Hepatocyte (in vitro differentiated cells): Measurements from ENCODE around the gene KCTD13. TPM values are rescaled to one million over a fixed set of nuclear protein-coding genes. Genes with fewer than 3 reads are reported as not detected.
"Not testable (repeated sequence)": the region's sequence is repeated elsewhere in the genome, so short reads cannot be mapped to it uniquely, and the experiment has no call there.

Experiments used
- DNase-seq: peaks from one replicate; pipeline ENCODE4 v3.0.0-alpha.2; 2016; ENCODE audit warnings: low spot score
- H2AFZ ChIP-seq: fragments of 200-600 bp; sonication (generic); 2 replicates; pipeline ENCODE4 v1.6.0; 2016; ENCODE audit warnings: antibody characterized with exemption, mild to moderate bottlenecking
- H3K27ac ChIP-seq: fragments of 200-600 bp; sonication (generic); 2 replicates; pipeline ENCODE4 v1.5.1; 2016; ENCODE audit warnings: mild to moderate bottlenecking
- H3K27me3 ChIP-seq: fragments of 200-600 bp; sonication (generic); 2 replicates; pipeline ENCODE4 v1.6.1; 2016
- H3K36me3 ChIP-seq: fragments of 200-600 bp; sonication (generic); replicated peaks from 2 replicates; pipeline ENCODE4 v1.5.1; 2016; ENCODE audit warnings: low read depth; ENCODE audit not compliant: insufficient read depth
- H3K4me1 ChIP-seq: fragments of 200-600 bp; sonication (generic); 2 replicates; pipeline ENCODE4 v1.5.1; 2016; ENCODE audit warnings: mild to moderate bottlenecking, moderate library complexity; ENCODE audit not compliant: insufficient read depth
- H3K4me2 ChIP-seq: fragments of 200-600 bp; sonication (generic); 2 replicates; pipeline ENCODE4 v1.6.0; 2016
- H3K4me3 ChIP-seq: fragments of 200-600 bp; sonication (generic); 2 replicates; pipeline ENCODE4 v1.5.1; 2016; ENCODE audit warnings: mild to moderate bottlenecking
- H3K79me2 ChIP-seq: fragments of 200-600 bp; sonication (generic); 2 replicates; pipeline ENCODE4 v1.6.0; 2017; ENCODE audit warnings: mild to moderate bottlenecking
- H3K9me2 ChIP-seq: fragments of 200-600 bp; sonication (generic); replicated peaks from 2 replicates; pipeline ENCODE4 v1.6.0; 2017; ENCODE audit warnings: mild to moderate bottlenecking; ENCODE audit not compliant: insufficient read depth
- H3K9me3 ChIP-seq: fragments of 200-600 bp; sonication (generic); 2 replicates; pipeline ENCODE4 v1.5.1; 2016; ENCODE audit warnings: low read depth, mild to moderate bottlenecking
- H4K20me1 ChIP-seq: fragments of 200-600 bp; sonication (generic); 2 replicates; pipeline ENCODE4 v1.6.0; 2016; ENCODE audit warnings: mild to moderate bottlenecking; ENCODE audit not compliant: insufficient read depth, poor library complexity, severe bottlenecking
- EZH2 ChIP-seq: fragments of 200-600 bp; sonication (generic); IDR thresholded peaks from 2 replicates; pipeline ENCODE4 v1.6.1; 2016; ENCODE audit warnings: antibody characterized with exemption, mild to moderate bottlenecking, borderline replicate concordance
- EZH2phosphoT487 ChIP-seq: fragments of 200-600 bp; sonication (generic); IDR thresholded peaks from one replicate; pipeline ENCODE4 v1.6.1; 2018; ENCODE audit warnings: antibody characterized with exemption, mild to moderate bottlenecking, low read depth, moderate library complexity; ENCODE audit not compliant: unreplicated experiment, severe bottlenecking
- WGBS: methylation state at CpG from one replicate; pipeline ENCODE4 v1.1.6; 2016; ENCODE audit warnings: low lambda C conversion rate; ENCODE audit errors: missing lambda C conversion rate; 5-methylcytosine and 5-hydroxymethylcytosine counted together
- polyA plus RNA-seq: library from polyadenylated mRNA; unstranded; fragments of >200 nt; fragmentation: Nextera tagmentation; extraction: Ambion mirVana; gene quantifications from 2 replicates; pipeline ENCODE4 v1.2.1, GENCODE V29; 2016
- total RNA-seq: library from RNA; depleted of rRNA; stranded (reverse); fragments of >200 nt; gene quantifications from 2 replicates; pipeline ENCODE4 v1.2.3, GENCODE V29; 2014
- TF ChIP-seq, protein P1 (sequence below): fragments of 200-600 bp; sonication (generic); IDR thresholded peaks from 2 replicates; pipeline ENCODE4 v1.5.1; 2016; ENCODE audit warnings: antibody characterized with exemption, mild to moderate bottlenecking; ENCODE audit not compliant: poor library complexity

KCTD13 gene
- total and polyA plus RNA-seq, 2 experiments from 2014 or later: 14.3 to 18.8 TPM

DNA sequence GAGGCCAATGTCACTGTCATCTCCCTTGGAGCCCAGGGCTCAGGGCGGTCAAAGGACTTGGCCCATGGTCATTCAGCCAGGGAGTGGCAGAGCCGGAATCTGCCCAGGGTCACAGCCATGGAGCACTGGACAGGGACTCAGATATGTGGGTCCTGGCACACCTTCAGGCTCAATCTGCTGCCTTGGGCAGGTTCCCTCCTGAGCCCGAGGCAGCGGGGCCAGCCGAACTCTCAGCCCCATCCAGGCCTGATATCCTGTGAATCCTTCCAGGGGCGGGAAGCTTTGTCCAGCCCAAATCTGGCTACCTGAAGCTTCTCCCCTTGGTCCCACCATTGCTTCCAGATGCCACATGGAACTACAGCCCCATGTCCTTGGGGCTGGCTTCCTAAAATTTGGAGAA is 50.8 kb downstream of the KCTD13 start:
- H2AFZ ChIP-seq: no peak overlapping the region
- no peaks in the 10 kb centered on the region for H3K9me3 ChIP-seq
- no peak overlapping the region for H3K27ac ChIP-seq
- H3K27me3 ChIP-seq: peaks cover 21% of the 10 kb centered on the region
- no peaks in the 10 kb centered on the region for H4K20me1 ChIP-seq
- no peak for DNase-seq
- no peak overlapping the region for H3K4me3 ChIP-seq
- H3K36me3 ChIP-seq: no peaks in the 10 kb centered on the region
- TF ChIP-seq EZH2phosphoT487: no peak
- TF ChIP-seq, protein P1, sequence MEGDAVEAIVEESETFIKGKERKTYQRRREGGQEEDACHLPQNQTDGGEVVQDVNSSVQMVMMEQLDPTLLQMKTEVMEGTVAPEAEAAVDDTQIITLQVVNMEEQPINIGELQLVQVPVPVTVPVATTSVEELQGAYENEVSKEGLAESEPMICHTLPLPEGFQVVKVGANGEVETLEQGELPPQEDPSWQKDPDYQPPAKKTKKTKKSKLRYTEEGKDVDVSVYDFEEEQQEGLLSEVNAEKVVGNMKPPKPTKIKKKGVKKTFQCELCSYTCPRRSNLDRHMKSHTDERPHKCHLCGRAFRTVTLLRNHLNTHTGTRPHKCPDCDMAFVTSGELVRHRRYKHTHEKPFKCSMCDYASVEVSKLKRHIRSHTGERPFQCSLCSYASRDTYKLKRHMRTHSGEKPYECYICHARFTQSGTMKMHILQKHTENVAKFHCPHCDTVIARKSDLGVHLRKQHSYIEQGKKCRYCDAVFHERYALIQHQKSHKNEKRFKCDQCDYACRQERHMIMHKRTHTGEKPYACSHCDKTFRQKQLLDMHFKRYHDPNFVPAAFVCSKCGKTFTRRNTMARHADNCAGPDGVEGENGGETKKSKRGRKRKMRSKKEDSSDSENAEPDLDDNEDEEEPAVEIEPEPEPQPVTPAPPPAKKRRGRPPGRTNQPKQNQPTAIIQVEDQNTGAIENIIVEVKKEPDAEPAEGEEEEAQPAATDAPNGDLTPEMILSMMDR: no peak
- TF ChIP-seq EZH2: no peak
- H3K9me2 ChIP-seq: no peaks in the 10 kb centered on the region
- 96% methylated on average over 6 of the region's 6 CpGs for WGBS
- H3K4me1 ChIP-seq: no peaks in the 10 kb centered on the region
- no peaks in the 10 kb centered on the region for H3K79me2 ChIP-seq
- H3K4me2 ChIP-seq: no peak overlapping the region

DNA sequence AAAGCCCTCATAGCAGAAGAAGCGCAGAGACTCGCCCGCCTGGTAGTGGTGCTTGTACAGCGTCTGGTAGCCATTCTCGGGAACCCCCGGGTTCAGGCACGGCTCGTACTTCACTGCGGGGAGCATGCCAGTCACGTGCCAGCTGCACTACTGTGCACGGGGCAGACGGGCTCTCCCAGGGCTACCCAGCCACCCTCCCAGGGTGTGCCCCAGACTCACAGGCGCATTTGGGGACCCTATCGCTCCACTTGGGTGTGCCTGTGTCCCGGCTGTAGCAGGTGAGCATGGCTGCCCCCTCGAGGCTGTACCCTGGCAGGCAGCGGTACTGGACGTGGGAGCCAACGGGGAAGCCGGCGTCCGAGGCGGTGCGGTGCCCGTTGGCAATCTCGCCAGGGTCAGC is 52.7 kb downstream of the KCTD13 start:
- no peaks in the 10 kb centered on the region for H3K9me3 ChIP-seq
- no peaks in the 10 kb centered on the region for H3K4me1 ChIP-seq
- H4K20me1 ChIP-seq: no peaks in the 10 kb centered on the region
- no peaks in the 10 kb centered on the region for H3K36me3 ChIP-seq
- no peak for TF ChIP-seq EZH2phosphoT487
- no peak for TF ChIP-seq EZH2
- TF ChIP-seq, protein P1: no peak
- no peak overlapping the region for H3K27ac ChIP-seq
- H2AFZ ChIP-seq: no peak overlapping the region
- peaks cover 21% of the 10 kb centered on the region for H3K27me3 ChIP-seq
- WGBS: 97% methylated on average over 24 of the region's 26 CpGs
- no peaks in the 10 kb centered on the region for H3K79me2 ChIP-seq
- H3K4me3 ChIP-seq: no peak overlapping the region
- no peak for DNase-seq
- H3K4me2 ChIP-seq: no peak overlapping the region
- no peaks in the 10 kb centered on the region for H3K9me2 ChIP-seq

DNA sequence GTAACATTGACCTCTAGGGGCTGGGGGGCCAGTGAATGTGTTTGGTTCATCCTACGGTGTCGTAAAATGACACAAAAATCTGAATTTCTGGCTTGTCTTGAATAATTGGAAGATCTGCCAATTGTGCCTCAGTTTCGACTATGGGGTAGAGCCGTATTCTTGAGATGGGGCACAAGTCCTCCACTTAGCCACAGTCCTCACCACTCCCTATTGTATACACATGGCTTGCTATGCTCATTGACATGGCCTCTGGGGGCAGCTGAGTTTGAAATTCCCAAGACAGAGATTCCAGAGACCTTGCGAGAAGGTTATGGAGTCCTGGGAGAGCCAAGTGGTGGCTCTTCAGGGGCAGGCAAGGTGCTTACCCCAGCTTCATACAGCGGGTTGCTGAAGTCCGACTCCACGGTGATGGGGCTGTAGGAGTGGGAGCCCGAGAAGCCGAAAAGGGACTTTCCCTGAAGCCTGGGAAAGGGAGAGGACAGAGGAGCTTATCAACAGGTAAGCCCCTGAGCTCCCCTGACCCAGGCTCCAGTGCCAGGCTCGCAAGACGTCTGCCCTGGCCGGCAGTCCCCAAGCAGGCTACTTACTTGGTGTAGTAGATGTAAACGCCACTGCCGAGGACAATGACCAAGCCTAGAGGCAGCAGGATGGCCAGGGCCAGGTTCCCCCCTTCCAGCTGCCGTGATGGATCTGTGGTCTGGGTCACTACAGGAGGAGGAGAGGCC is 54.0 kb downstream of the KCTD13 start:
- H2AFZ ChIP-seq: no peak overlapping the region
- H3K9me2 ChIP-seq: no peaks in the 10 kb centered on the region
- H3K36me3 ChIP-seq: no peaks in the 10 kb centered on the region
- no peaks in the 10 kb centered on the region for H3K4me1 ChIP-seq
- DNase-seq: no peak
- H3K4me2 ChIP-seq: no peak overlapping the region
- H3K4me3 ChIP-seq: no peak overlapping the region
- H3K27ac ChIP-seq: no peak overlapping the region
- H3K27me3 ChIP-seq: peaks cover 9% of the 10 kb centered on the region
- H3K79me2 ChIP-seq: no peaks in the 10 kb centered on the region
- H3K9me3 ChIP-seq: no peaks in the 10 kb centered on the region
- no peaks in the 10 kb centered on the region for H4K20me1 ChIP-seq
- TF ChIP-seq EZH2phosphoT487 (no peak), EZH2 (no peak)
- TF ChIP-seq, protein P1: no peak
- 94% methylated on average over 16 of the region's 16 CpGs for WGBS

- WGBS: 91% methylated on average over 8 of the region's 8 CpGs
- H3K27me3 ChIP-seq, H3K79me2 ChIP-seq, H3K4me1 ChIP-seq, H4K20me1 ChIP-seq, H3K36me3 ChIP-seq, DNase-seq, H3K27ac ChIP-seq, H3K9me3 ChIP-seq, H3K4me3 ChIP-seq, H3K9me2 ChIP-seq, H2AFZ ChIP-seq, H3K4me2 ChIP-seq: not testable (repeated sequence)
Measured at GRCh38 chr16:29869067-29869466, 57.0 kb downstream of the KCTD13 start.
